Measurements from ENCODE around the gene GBP1. TPM values are rescaled to one million over a fixed set of nuclear protein-coding genes. Genes with fewer than 3 reads are reported as not detected.
"Not testable (repeated sequence)": the region's sequence is repeated elsewhere in the genome, so short reads cannot be mapped to it uniquely, and the experiment has no call there.

The GBP1 gene
- total RNA-seq, 2 experiments from 2014 or later = 67.6 to 79.9 TPM

GRCh38 chr1:89060091-89060490 is 4.9 kb downstream of the GBP1 start:
- Mint-ChIP-seq H3K4me1 (peaks cover 38% of the 10 kb centered on the region), H3K9me3 (ENCODE audit: low read depth) (no peaks in the 10 kb centered on the region), H3K27ac (no peak overlapping the region), H3K27me3 (no peaks in the 10 kb centered on the region), H3K36me3 (ENCODE audit: low read depth) (peaks cover 76% of the 10 kb centered on the region), H3K4me3 (no peak overlapping the region)
- POLR2A ChIA-PET = no interaction called here
- intact Hi-C loops (cut with DNase I, micrococcal nuclease) = no loop called here
- DNase-seq = no peak
- CTCF ChIA-PET = no interaction called here
- no peak for ATAC-seq

- DNase-seq (no peak), ATAC-seq (no peak)
- ChIA-PET POLR2A (no interaction called here), CTCF (no interaction called here)
- H3K27me3 Mint-ChIP-seq = no peaks in the 10 kb centered on the region
- intact Hi-C loops (cut with DNase I, micrococcal nuclease) = no loop called here
- no peak overlapping the region for H3K4me3 Mint-ChIP-seq
- H3K36me3 Mint-ChIP-seq (ENCODE audit: low read depth) = peaks cover 74% of the 10 kb centered on the region
- no peak overlapping the region for H3K27ac Mint-ChIP-seq
- no peaks in the 10 kb centered on the region for H3K9me3 Mint-ChIP-seq (ENCODE audit: low read depth)
- peaks cover 5% of the 10 kb centered on the region for H3K4me1 Mint-ChIP-seq
Observed at GRCh38 chr1:89051955-89052312, 13.1 kb downstream of the GBP1 start.

GRCh38 chr1:89051300-89051954 is 13.6 kb downstream of the GBP1 start:
- Mint-ChIP-seq H3K36me3 (ENCODE audit: low read depth) (peaks cover 70% of the 10 kb centered on the region), H3K9me3 (ENCODE audit: low read depth) (no peaks in the 10 kb centered on the region), H3K4me1 (peaks cover 5% of the 10 kb centered on the region), H3K4me3 (no peak overlapping the region), H3K27me3 (no peaks in the 10 kb centered on the region), H3K27ac (no peak overlapping the region)
- ChIA-PET POLR2A (no interaction called here), CTCF (no interaction called here)
- intact Hi-C loops (cut with DNase I, micrococcal nuclease) = no loop called here
- ATAC-seq = no peak
- no peak for DNase-seq

- Mint-ChIP-seq H3K27ac (no peak overlapping the region), H3K9me3 (ENCODE audit: low read depth) (no peaks in the 10 kb centered on the region), H3K36me3 (ENCODE audit: low read depth) (peaks cover 63% of the 10 kb centered on the region), H3K27me3 (no peaks in the 10 kb centered on the region), H3K4me1 (peaks cover 5% of the 10 kb centered on the region), H3K4me3 (no peak overlapping the region)
- ChIA-PET POLR2A (no interaction called here), CTCF (no interaction called here)
- intact Hi-C loops (cut with DNase I, micrococcal nuclease) = no loop called here
- DNase-seq = no peak
- no peak for ATAC-seq
Observed at GRCh38 chr1:89050649-89051033, 14.4 kb downstream of the GBP1 start.

GRCh38 chr1:89049901-89050648 is 14.9 kb downstream of the GBP1 start:
- ATAC-seq; H3K9me3 Mint-ChIP-seq (ENCODE audit: low read depth); H3K4me3 Mint-ChIP-seq; H3K27me3 Mint-ChIP-seq; H3K27ac Mint-ChIP-seq; CTCF ChIA-PET; DNase-seq; POLR2A ChIA-PET; H3K4me1 Mint-ChIP-seq: not testable (repeated sequence)
- H3K36me3 Mint-ChIP-seq (ENCODE audit: low read depth) = peaks cover 58% of the 10 kb centered on the region
- intact Hi-C loops (cut with DNase I, micrococcal nuclease) = loop anchor here in 1 of 2 experiments (5.0 to 10.0 kb wide), 2 partner anchors 495 to 557 kb away; no protein-coding TSS in a partner anchor

GRCh38 chr1:89049187-89049586 is 15.8 kb downstream of the GBP1 start:
- intact Hi-C loops (cut with DNase I, micrococcal nuclease) = loop anchor here in 1 of 2 experiments (5.0 to 10.0 kb wide), 2 partner anchors 496 to 558 kb away; no protein-coding TSS in a partner anchor
- H3K27me3 Mint-ChIP-seq; ATAC-seq; POLR2A ChIA-PET; H3K4me3 Mint-ChIP-seq; H3K27ac Mint-ChIP-seq; H3K4me1 Mint-ChIP-seq; DNase-seq; CTCF ChIA-PET; H3K9me3 Mint-ChIP-seq (ENCODE audit: low read depth): not testable (repeated sequence)
- peaks cover 54% of the 10 kb centered on the region for H3K36me3 Mint-ChIP-seq (ENCODE audit: low read depth)

- H3K9me3 Mint-ChIP-seq (ENCODE audit: low read depth) = peaks cover 3% of the 10 kb centered on the region
- peaks cover 48% of the 10 kb centered on the region for H3K36me3 Mint-ChIP-seq (ENCODE audit: low read depth)
- no peak for DNase-seq
- ATAC-seq = no peak
- H3K27ac Mint-ChIP-seq = no peak overlapping the region
- CTCF ChIA-PET = interaction anchor here (1.0 to 2.2 kb wide), 4 partner anchors 17 to 63 kb away, joined by 3 to 10 read pairs (median 4); partner anchors contain the start of genes GBP1 and GBP3
- no peak overlapping the region for H3K4me3 Mint-ChIP-seq
- H3K27me3 Mint-ChIP-seq = no peaks in the 10 kb centered on the region
- H3K4me1 Mint-ChIP-seq = peaks cover 7% of the 10 kb centered on the region
- POLR2A ChIA-PET = no interaction called here
- intact Hi-C loops (cut with DNase I, micrococcal nuclease) = loop anchor here in 1 of 2 experiments (5.0 to 10.0 kb wide), 2 partner anchors 497 to 560 kb away; no protein-coding TSS in a partner anchor
Observed at GRCh38 chr1:89047734-89048133, 17.3 kb downstream of the GBP1 start.

GRCh38 chr1:89046318-89047183 is 18.5 kb downstream of the GBP1 start:
- not testable (repeated sequence) for H3K4me1 Mint-ChIP-seq; H3K27ac Mint-ChIP-seq; H3K9me3 Mint-ChIP-seq (ENCODE audit: low read depth); H3K4me3 Mint-ChIP-seq; H3K27me3 Mint-ChIP-seq
- ChIA-PET POLR2A (interaction anchor here (1.1 kb wide), 1 partner anchor 152 kb away, joined by 3 read pairs; no protein-coding TSS in a partner anchor), CTCF (interaction anchor here (0.7 to 2.2 kb wide), 9 partner anchors 9 to 58 kb away, joined by 3 to 10 read pairs (median 3); partner anchors contain the start of genes GBP1 and GBP3)
- H3K36me3 Mint-ChIP-seq (ENCODE audit: low read depth) = peaks cover 45% of the 10 kb centered on the region
- intact Hi-C loops (cut with DNase I, micrococcal nuclease) = loop anchor here (1.0 to 10.0 kb wide), 6 partner anchors 19 to 561 kb away; partner anchors contain the start of genes GBP1 (in 1 of the 2), GBP3 (in 1 of the 2), KYAT3 (in 1 of the 2) and RBMXL1 (in 1 of the 2)
- peak; percentile 92 for ATAC-seq
- DNase-seq = peak; percentile 38

- Mint-ChIP-seq H3K4me3 (no peak overlapping the region), H3K27ac (no peak overlapping the region), H3K36me3 (ENCODE audit: low read depth) (peaks cover 38% of the 10 kb centered on the region), H3K27me3 (peaks cover 3% of the 10 kb centered on the region), H3K9me3 (ENCODE audit: low read depth) (peaks cover 8% of the 10 kb centered on the region), H3K4me1 (peaks cover 20% of the 10 kb centered on the region)
- CTCF ChIA-PET = interaction anchor here (1.0 to 2.2 kb wide), 4 partner anchors 7 to 47 kb away, joined by 3 to 10 read pairs (median 4); partner anchors contain the start of genes GBP1 and GBP3
- DNase-seq (no peak), ATAC-seq (no peak)
- POLR2A ChIA-PET = no interaction called here
- intact Hi-C loops (cut with DNase I, micrococcal nuclease) = loop anchor here in 1 of 2 experiments (5.0 to 10.0 kb wide), 2 partner anchors 500 to 562 kb away; no protein-coding TSS in a partner anchor
Observed at GRCh38 chr1:89044970-89045721, 19.9 kb downstream of the GBP1 start.

- intact Hi-C loops (cut with DNase I, micrococcal nuclease) = loop anchor here in 1 of 2 experiments (10.0 kb wide), 1 partner anchor 501 kb away; no protein-coding TSS in a partner anchor
- Mint-ChIP-seq H3K27ac (no peak overlapping the region), H3K4me1 (peaks cover 32% of the 10 kb centered on the region), H3K27me3 (peaks cover 11% of the 10 kb centered on the region), H3K9me3 (ENCODE audit: low read depth) (peaks cover 8% of the 10 kb centered on the region), H3K4me3 (no peak overlapping the region), H3K36me3 (ENCODE audit: low read depth) (peaks cover 32% of the 10 kb centered on the region)
- CTCF ChIA-PET = interaction anchor here (1.2 kb wide), 1 partner anchor 27 kb away, joined by 3 read pairs; no protein-coding TSS in a partner anchor
- POLR2A ChIA-PET = no interaction called here
- ATAC-seq (no peak), DNase-seq (no peak)
Observed at GRCh38 chr1:89043940-89044339, 21.1 kb downstream of the GBP1 start.

Measured in activated CD4-positive, alpha-beta T cell treated with anti-CD3 and anti-CD28 coated beads for 36 hours (primary cell).